Naive thymus-derived CD4-positive, alpha-beta T cell (primary cell): Measurements from ENCODE around the gene SLC5A5. TPM values are rescaled to one million over a fixed set of nuclear protein-coding genes. Genes with fewer than 3 reads are reported as not detected.

Source experiments
- ATAC-seq: fragments of 150-1000 bp; cut with Tn5 transposase; 2 replicates; pipeline ENCODE4 v1.10.0; 2021; ENCODE audit warnings: mild to moderate bottlenecking, moderate library complexity
- CTCF ChIA-PET: fragments of 350-600 bp; sonication (Branson Sonifier 250); formaldehyde crosslinking; loops from one replicate; lab custom pipeline; 2021; ENCODE audit warnings: antibody characterized with exemption; lab: Charles Lee
- POLR2A ChIA-PET: fragments of 350-600 bp; sonication (Branson Sonifier 250); formaldehyde crosslinking; loops from one replicate; lab custom pipeline; 2021; ENCODE audit warnings: antibody characterized with exemption, inconsistent platforms; lab: Charles Lee
- DNase-seq, 9 donors: peaks; one replicate each; pipeline versions ENCODE4 v3.0.0 to v3.0.0-alpha.2; 2020 to 2022; ENCODE audit warnings: mixed read lengths in 1 of 9
- H3K27ac ChIP-seq: one replicate; pipeline ENCODE4 v1.7.0; 2013; ENCODE audit warnings: mild to moderate bottlenecking, low read depth, low read length, moderate library complexity
- H3K27me3 ChIP-seq, 2 donors: one replicate each; pipeline ENCODE4 v1.7.0; 2013; ENCODE audit warnings: low read length in 2 of 2, mild to moderate bottlenecking in 2 of 2, moderate library complexity in 2 of 2; ENCODE audit not compliant: control insufficient read depth in 2 of 2, insufficient read depth in 2 of 2
- H3K36me3 ChIP-seq, 3 experiments: 1 replicate in 2 of 3; 2 replicates in 1 of 3; pipeline ENCODE4 v1.7.0; 2013; ENCODE audit warnings: low read length in 3 of 3, mild to moderate bottlenecking in 3 of 3, moderate library complexity in 1 of 3; ENCODE audit not compliant: insufficient read depth in 3 of 3, control insufficient read depth in 2 of 3
- H3K4me1 ChIP-seq, 2 donors: one replicate each; pipeline ENCODE4 v1.7.0; 2013; ENCODE audit warnings: low read length in 2 of 2, mild to moderate bottlenecking in 2 of 2, moderate library complexity in 1 of 2; ENCODE audit not compliant: control insufficient read depth in 2 of 2, insufficient read depth in 2 of 2
- H3K4me3 ChIP-seq: 2 replicates; pipeline ENCODE4 v1.7.0; 2013; ENCODE audit warnings: mild to moderate bottlenecking, low read length
- H3K9me3 ChIP-seq, 3 experiments: 1 replicate in 2 of 3; 2 replicates in 1 of 3; pipeline ENCODE4 v1.7.0; 2013; ENCODE audit warnings: low read length in 3 of 3; ENCODE audit not compliant: control insufficient read depth in 2 of 3
- H3K27ac Mint-ChIP-seq, 9 donors: one replicate each; pipeline ENCODE4 v1.8.0; 2020 to 2022; ENCODE audit warnings: mixed read lengths in 9 of 9, mild to moderate bottlenecking in 8 of 9, moderate library complexity in 5 of 9, inconsistent platforms in 2 of 9
- H3K27me3 Mint-ChIP-seq, 5 donors: one replicate each; pipeline ENCODE4 v1.8.0; 2021 to 2022; ENCODE audit warnings: mixed read lengths in 5 of 5, mild to moderate bottlenecking in 1 of 5
- H3K36me3 Mint-ChIP-seq, 5 donors: one replicate each; pipeline ENCODE4 v1.8.0; 2020 to 2022; ENCODE audit warnings: mixed read lengths in 5 of 5, mild to moderate bottlenecking in 3 of 5, inconsistent platforms in 1 of 5
- H3K4me1 Mint-ChIP-seq, 7 donors: one replicate each; pipeline ENCODE4 v1.8.0; 2020 to 2022; ENCODE audit warnings: mixed read lengths in 7 of 7, mild to moderate bottlenecking in 3 of 7, inconsistent platforms in 1 of 7
- H3K4me3 Mint-ChIP-seq, 10 donors: one replicate each; pipeline ENCODE4 v1.8.0; 2020 to 2022; ENCODE audit warnings: mild to moderate bottlenecking in 10 of 10, mixed read lengths in 10 of 10, moderate library complexity in 6 of 10, inconsistent platforms in 2 of 10
- H3K9me3 Mint-ChIP-seq, 11 donors: one replicate each; pipeline ENCODE4 v1.8.0; 2020 to 2022; ENCODE audit warnings: mixed read lengths in 11 of 11, mild to moderate bottlenecking in 4 of 11, inconsistent platforms in 1 of 11, moderate library complexity in 1 of 11
- intact Hi-C, 2 donors: fragments of 100-400 bp; cut with micrococcal nuclease; formaldehyde crosslinking; loops; one replicate each; pipeline ENCODE4 v1.15.1; 2023
- polyA plus RNA-seq, 2 donors: library from polyadenylated mRNA; unstranded; fragments of 300-500 nt; fragmentation: Illumina TruSeq; gene quantifications; one replicate each; pipeline ENCODE4 v1.2.3, GENCODE V29; 2021
- total RNA-seq, 6 experiments: library from RNA in 5 of 6; stranded (reverse) in 5 of 6; gene quantifications; 1 replicate in 5 of 6; 2 replicates in 1 of 6; pipeline ENCODE4 v1.2.3 and lab custom pipeline; 2021 to 2026

Gene SLC5A5
- total RNA-seq (1 to 10 TPM; 1.2 to 4.1 (median 3.6) TPM), polyA plus RNA-seq (1 to 10 TPM; 2.0 to 2.9 TPM), total RNA-seq (lab: John Stamatoyannopoulos, UW) (7.3 reads per million, percentile 30 among the genes with 10 or more reads in this experiment)

DNA sequence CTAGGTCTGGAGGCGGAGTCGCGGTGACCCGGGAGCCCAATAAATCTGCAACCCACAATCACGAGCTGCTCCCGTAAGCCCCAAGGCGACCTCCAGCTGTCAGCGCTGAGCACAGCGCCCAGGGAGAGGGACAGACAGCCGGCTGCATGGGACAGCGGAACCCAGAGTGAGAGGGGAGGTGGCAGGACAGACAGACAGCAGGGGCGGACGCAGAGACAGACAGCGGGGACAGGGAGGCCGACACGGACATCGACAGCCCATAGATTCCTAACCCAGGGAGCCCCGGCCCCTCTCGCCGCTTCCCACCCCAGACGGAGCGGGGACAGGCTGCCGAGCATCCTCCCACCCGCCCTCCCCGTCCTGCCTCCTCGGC lies at the start of gene SLC5A5:
Gene SLC5A5, plus strand, starts transcription at position 68 of the 373 bp plus-strand sequence. CDS start 375 bp downstream, outside the sequence.
- CTCF ChIA-PET = interaction anchor here (0.6 to 1.6 kb wide), 6 partner anchors 11 to 122 kb away, joined by 3 to 11 read pairs (median 4); partner anchors contain the start of genes CCDC124 and RPL18A
- no peaks in the 10 kb centered on the region for H3K36me3 Mint-ChIP-seq
- POLR2A ChIA-PET = interaction anchor here (0.6 to 4.8 kb wide), 7 partner anchors 8 to 190 kb away, joined by 3 to 51 read pairs (median 4); partner anchors contain the start of genes CCDC124 and RPL18A
- DNase-seq (peak in 1 of 9 donors; percentile 12), ATAC-seq (peak; percentile 14)
- peak within 1 kb of the TSS; percentile 10 to 86 (median 64) for H3K27ac Mint-ChIP-seq
- H3K4me1 Mint-ChIP-seq = peaks cover 0 to 30% (median 14%) of the 10 kb centered on the region in 7 donors
- peak within 1 kb of the TSS; percentile 82 to 93 (median 86) for H3K4me3 Mint-ChIP-seq
- intact Hi-C loops = loop anchor here (1.0 to 10.0 kb wide), 4 partner anchors 13 to 797 kb away; partner anchors contain the start of genes HAUS8 (in 1 of the 2), MYO9B (in 1 of the 2) and RPL18A (in 1 of the 2)
- no peaks in the 10 kb centered on the region for H3K9me3 Mint-ChIP-seq
- no peaks in the 10 kb centered on the region for H3K9me3 ChIP-seq
- H3K4me1 ChIP-seq = peaks cover 10 to 11% of the 10 kb centered on the region in 2 donors
- H3K4me3 ChIP-seq = peak within 1 kb of the TSS; percentile 67
- peaks cover 0 to 2% (median 0%) of the 10 kb centered on the region in 5 donors for H3K27me3 Mint-ChIP-seq
- H3K36me3 ChIP-seq = no peaks in the 10 kb centered on the region
- peak within 1 kb of the TSS; percentile 67 for H3K27ac ChIP-seq
- no peaks in the 10 kb centered on the region for H3K27me3 ChIP-seq

DNA sequence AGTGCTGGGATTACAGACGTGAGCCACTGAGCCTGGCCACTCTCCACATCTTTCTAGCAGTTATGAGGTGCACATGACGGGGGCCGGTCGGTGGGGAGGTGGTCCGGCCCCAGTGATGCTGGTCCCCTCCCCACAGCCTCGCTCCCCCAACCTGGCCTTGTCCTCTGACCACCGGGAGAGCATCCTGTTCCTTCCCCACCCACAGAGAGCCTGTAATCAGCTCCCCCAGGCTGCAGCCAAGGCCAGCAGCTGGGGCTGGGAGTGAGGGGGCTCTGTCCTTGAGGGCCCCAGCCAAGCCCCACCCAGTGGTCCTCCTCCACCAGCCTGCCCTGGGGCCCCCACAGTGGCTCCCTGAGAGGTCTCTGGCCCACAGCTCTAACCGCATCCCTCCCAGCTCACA lies 47.4 kb upstream of the SLC5A5 start:
- Histone ChIP-seq H3K36me3 (peaks cover 0 to 41% (median 5%) of the 10 kb centered on the region in 3 experiments), H3K4me1 (no peaks in the 10 kb centered on the region), H3K4me3 (no peak overlapping the region), H3K9me3 (no peaks in the 10 kb centered on the region), H3K27ac (no peak overlapping the region), H3K27me3 (no peaks in the 10 kb centered on the region)
- Mint-ChIP-seq H3K27me3 (no peaks in the 10 kb centered on the region), H3K4me3 (no peak overlapping the region), H3K9me3 (peaks cover 0 to 2% (median 0%) of the 10 kb centered on the region in 11 donors), H3K4me1 (peaks cover 0 to 14% (median 5%) of the 10 kb centered on the region in 7 donors), H3K27ac (peak overlapping the region in 7 of 9 donors; percentile 17 to 80 (median 57)), H3K36me3 (peaks cover 4 to 17% (median 7%) of the 10 kb centered on the region in 5 donors)
- DNase-seq (no peak), ATAC-seq (no peak)
- CTCF ChIA-PET = interaction anchor here (1.0 kb wide), 1 partner anchor 32 kb away, joined by 3 read pairs; no protein-coding TSS in a partner anchor
- intact Hi-C loops = no loop called here
- POLR2A ChIA-PET = interaction anchor here (0.9 to 1.0 kb wide), 2 partner anchors 16 to 23 kb away, joined by 3 to 5 read pairs; partner anchors contain the start of gene JAK3

DNA sequence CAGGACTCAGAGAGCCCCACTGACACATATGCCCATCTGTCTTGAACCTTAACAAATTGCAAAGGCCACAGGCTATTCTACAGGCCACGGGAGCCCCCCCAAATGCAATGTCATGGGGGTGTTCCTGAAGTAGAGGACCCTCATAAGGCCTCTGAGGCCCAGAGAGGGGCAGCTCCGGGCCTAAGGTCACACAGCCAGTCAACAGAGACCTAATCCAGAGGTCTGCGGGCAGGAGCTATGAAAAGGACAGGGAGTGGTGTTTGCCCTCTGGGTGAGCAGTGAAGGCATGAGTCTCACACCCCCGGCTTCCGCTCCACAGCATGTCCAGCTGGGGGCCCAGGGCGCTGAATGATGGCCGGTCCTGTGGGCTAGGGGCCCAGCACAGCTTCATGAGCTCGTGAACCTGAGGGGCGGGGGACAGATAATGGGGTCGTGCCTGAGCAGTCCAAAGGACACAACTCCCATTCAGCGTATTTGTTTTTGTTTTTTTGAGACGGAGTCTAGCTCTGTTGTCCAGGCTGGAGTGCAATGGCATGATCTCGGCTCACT lies 45.2 kb upstream of the SLC5A5 start:
- peaks cover 1 to 62% (median 14%) of the 10 kb centered on the region in 3 experiments for H3K36me3 ChIP-seq
- POLR2A ChIA-PET = interaction anchor here (0.5 to 0.6 kb wide), 3 partner anchors 25 to 95 kb away, joined by 3 to 6 read pairs (median 3); no protein-coding TSS in a partner anchor

DNA sequence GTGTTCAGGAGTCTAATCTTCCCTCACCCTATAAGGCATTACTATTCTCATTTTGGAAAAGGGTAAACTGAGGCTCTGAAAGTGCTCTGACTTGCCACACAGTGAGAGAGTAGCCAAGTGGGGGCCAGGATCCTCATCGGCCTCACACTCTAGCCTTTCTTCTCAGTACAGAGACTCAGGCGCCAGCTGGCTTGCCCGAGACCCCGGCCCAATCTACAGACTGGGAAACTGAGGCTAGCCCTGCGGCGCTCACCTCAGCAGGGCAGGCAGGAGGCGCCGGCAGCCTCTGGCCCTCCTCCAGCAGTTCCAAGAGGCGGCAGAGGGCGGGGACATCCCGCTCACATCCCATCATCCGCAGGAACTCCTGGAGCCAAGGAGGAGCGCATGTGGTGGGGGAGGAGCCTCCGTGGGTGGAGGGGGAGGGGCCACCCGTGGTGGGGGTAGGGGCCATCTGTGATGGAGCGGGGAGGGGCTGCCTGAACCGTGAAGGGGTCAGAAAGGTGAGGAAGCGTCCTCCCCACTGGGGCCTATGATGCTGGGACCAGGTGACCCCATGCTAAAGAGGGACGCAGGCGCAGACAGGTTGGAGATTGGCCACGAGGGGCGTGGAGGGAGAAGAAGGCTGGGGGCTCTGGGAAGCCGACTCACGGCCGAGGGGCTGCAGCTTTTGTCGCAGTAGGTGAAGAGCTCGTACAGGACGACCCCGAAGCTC lies 41.7 kb upstream of the SLC5A5 start:
- ATAC-seq (no peak), DNase-seq (no peak)
- ChIA-PET CTCF (no interaction called here), POLR2A (interaction anchor here (0.9 kb wide), 1 partner anchor 20 kb away, joined by 5 read pairs; no protein-coding TSS in a partner anchor)
- Histone ChIP-seq H3K4me1 (no peaks in the 10 kb centered on the region), H3K27ac (no peak overlapping the region), H3K27me3 (no peaks in the 10 kb centered on the region), H3K4me3 (no peak overlapping the region), H3K9me3 (no peaks in the 10 kb centered on the region), H3K36me3 (peaks cover 19 to 88% (median 35%) of the 10 kb centered on the region in 3 experiments)
- no peaks in the 10 kb centered on the region for H3K27me3 Mint-ChIP-seq
- H3K4me1 Mint-ChIP-seq = peaks cover 0 to 20% (median 7%) of the 10 kb centered on the region in 7 donors
- peaks cover 0 to 2% (median 0%) of the 10 kb centered on the region in 11 donors for H3K9me3 Mint-ChIP-seq
- H3K4me3 Mint-ChIP-seq = no peak overlapping the region
- intact Hi-C loops = no loop called here
- H3K27ac Mint-ChIP-seq = peak overlapping the region in 4 of 9 donors; percentile 7 to 59 (median 16)
- H3K36me3 Mint-ChIP-seq = peaks cover 5 to 57% (median 13%) of the 10 kb centered on the region in 5 donors

More for the DNA sequence above, 45.2 kb upstream of the SLC5A5 start:
- H3K9me3 Mint-ChIP-seq = peaks cover 0 to 2% (median 0%) of the 10 kb centered on the region in 11 donors
- peak overlapping the region in 1 of 9 donors; percentile 43 for H3K27ac Mint-ChIP-seq
- Histone ChIP-seq H3K9me3 (no peaks in the 10 kb centered on the region), H3K4me1 (no peaks in the 10 kb centered on the region), H3K27ac (no peak overlapping the region), H3K27me3 (no peaks in the 10 kb centered on the region), H3K4me3 (no peak overlapping the region)
- H3K36me3 Mint-ChIP-seq = peaks cover 4 to 32% (median 7%) of the 10 kb centered on the region in 5 donors
- intact Hi-C loops = no loop called here
- H3K4me1 Mint-ChIP-seq = peaks cover 0 to 17% (median 5%) of the 10 kb centered on the region in 7 donors
- no peak for ATAC-seq
- H3K27me3 Mint-ChIP-seq = no peaks in the 10 kb centered on the region
- CTCF ChIA-PET = no interaction called here
- no peak overlapping the region for H3K4me3 Mint-ChIP-seq
- DNase-seq = no peak

DNA sequence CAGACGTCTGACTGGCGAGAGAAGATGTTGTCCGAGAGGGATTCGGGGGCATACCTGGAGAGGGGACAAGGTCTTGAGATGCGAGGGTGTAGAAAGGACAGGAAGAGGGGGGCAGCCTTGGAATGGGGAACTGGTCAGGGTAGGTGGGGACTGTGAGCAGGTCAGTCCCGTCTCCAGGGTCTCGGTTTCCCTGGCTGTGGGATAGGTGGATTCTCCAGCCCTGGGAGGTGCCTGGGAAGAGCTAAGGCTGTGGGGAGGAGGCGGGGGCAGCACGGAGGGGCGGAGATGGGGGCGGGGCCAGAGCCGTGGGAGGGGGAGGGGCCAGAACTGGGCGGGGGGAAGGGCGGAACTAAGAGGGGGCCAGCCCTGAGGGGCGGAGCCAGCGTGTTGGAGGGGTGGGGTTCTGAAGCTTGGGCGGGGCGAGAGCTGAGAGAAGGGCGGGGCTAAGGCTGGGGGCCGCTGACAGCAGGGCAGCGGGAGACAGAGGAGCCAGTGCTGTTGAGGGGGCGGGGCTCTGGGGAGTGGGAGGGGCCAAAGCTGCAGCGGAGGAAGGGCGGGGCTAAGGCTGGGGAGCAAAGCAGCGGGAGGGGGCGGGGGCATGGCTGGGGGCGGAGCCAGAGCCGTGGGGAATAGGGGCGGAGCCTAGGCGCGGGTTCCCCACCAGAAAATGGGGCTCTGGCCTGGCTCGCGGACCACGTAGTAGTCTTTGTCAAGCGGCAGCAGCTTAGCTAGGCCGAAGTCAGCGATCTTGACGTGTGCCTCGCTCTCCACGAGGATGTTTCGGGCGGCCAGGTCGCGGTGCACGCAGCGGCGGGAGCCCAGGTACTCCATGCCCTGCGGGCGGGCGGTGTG lies 41.0 kb upstream of the SLC5A5 start:
- POLR2A ChIA-PET = interaction anchor here (0.9 kb wide), 1 partner anchor 19 kb away, joined by 5 read pairs; no protein-coding TSS in a partner anchor
- H3K4me3 Mint-ChIP-seq = no peak overlapping the region
- peak; percentile 88 for ATAC-seq
- Histone ChIP-seq H3K36me3 (peaks cover 19 to 92% (median 39%) of the 10 kb centered on the region in 3 experiments), H3K4me3 (no peak overlapping the region), H3K27ac (peak overlapping the region; percentile 21), H3K9me3 (no peaks in the 10 kb centered on the region), H3K4me1 (no peaks in the 10 kb centered on the region), H3K27me3 (no peaks in the 10 kb centered on the region)
- CTCF ChIA-PET = no interaction called here
- no peaks in the 10 kb centered on the region for H3K27me3 Mint-ChIP-seq
- peak in 8 of 9 donors; percentile 21 to 66 (median 36) for DNase-seq
- intact Hi-C loops = no loop called here
- peak overlapping the region in 3 of 9 donors; percentile 7 to 59 (median 22) for H3K27ac Mint-ChIP-seq
- H3K36me3 Mint-ChIP-seq = peaks cover 10 to 61% (median 21%) of the 10 kb centered on the region in 5 donors
- peaks cover 0 to 5% (median 0%) of the 10 kb centered on the region in 11 donors for H3K9me3 Mint-ChIP-seq
- peaks cover 6 to 26% (median 11%) of the 10 kb centered on the region in 7 donors for H3K4me1 Mint-ChIP-seq
